HCT116 (cell line): Measurements from ENCODE around the gene NUDC.

ENCODE experiments used
- ELF1 ChIP-seq: IDR thresholded peaks from 2 replicates; pipeline ENCODE4 v1.6.1; 2012; ENCODE audit warnings: low read depth, borderline replicate concordance
- EZH2 ChIP-seq: fragments of 200-600 bp; sonication (generic); IDR thresholded peaks from 2 replicates; pipeline ENCODE4 v1.6.1; 2017; ENCODE audit warnings: antibody characterized with exemption, mixed run types
- JUND ChIP-seq: IDR thresholded peaks from 2 replicates; pipeline ENCODE4 v1.6.1; 2012
- POLR2A ChIP-seq: IDR thresholded peaks from 2 replicates; pipeline ENCODE4 v1.7.0; 2011; ENCODE audit warnings: borderline replicate concordance; ENCODE audit not compliant: insufficient read depth, insufficient read length; ENCODE audit errors: extremely low read depth
- POLR2AphosphoS5 ChIP-seq: IDR thresholded peaks from 2 replicates; pipeline ENCODE4 v1.6.1; 2011; ENCODE audit warnings: mild to moderate bottlenecking, low read depth, low read length, moderate library complexity
- RAD21 ChIP-seq: IDR thresholded peaks from 2 replicates; pipeline ENCODE4 v1.6.1; 2012; ENCODE audit warnings: low read depth, mild to moderate bottlenecking
- SRF ChIP-seq: IDR thresholded peaks from 2 replicates; pipeline ENCODE4 v1.6.1; 2012; ENCODE audit warnings: low read depth
- TF ChIP-seq, protein P1 (sequence below), 3 experiments: fragments of 200-600 bp in 1 of 3; sonication (generic) in 1 of 3; IDR thresholded peaks in 2 of 3; conservative IDR thresholded peaks in 1 of 3; 2 replicates each; pipeline ENCODE4 v1.5.1; 2012 to 2017; ENCODE audit warnings: low read depth in 2 of 3, low read length in 2 of 3, antibody characterized with exemption in 1 of 3, borderline replicate concordance in 1 of 3, control low read depth in 1 of 3, mild to moderate bottlenecking in 1 of 3, mixed read lengths in 1 of 3, mixed run types in 1 of 3, moderate library complexity in 1 of 3; ENCODE audit not compliant: insufficient read depth in 1 of 3
- TF ChIP-seq, protein P2 (sequence below): IDR thresholded peaks from 2 replicates; pipeline ENCODE4 v1.6.1; 2011; ENCODE audit warnings: mild to moderate bottlenecking, low read length, moderate library complexity; ENCODE audit not compliant: insufficient replicate concordance; ENCODE audit errors: extremely low read depth
- TF ChIP-seq, protein P3 (sequence below): IDR thresholded peaks from 2 replicates; pipeline ENCODE4 v1.6.1; 2012; ENCODE audit warnings: low read depth

DNA sequence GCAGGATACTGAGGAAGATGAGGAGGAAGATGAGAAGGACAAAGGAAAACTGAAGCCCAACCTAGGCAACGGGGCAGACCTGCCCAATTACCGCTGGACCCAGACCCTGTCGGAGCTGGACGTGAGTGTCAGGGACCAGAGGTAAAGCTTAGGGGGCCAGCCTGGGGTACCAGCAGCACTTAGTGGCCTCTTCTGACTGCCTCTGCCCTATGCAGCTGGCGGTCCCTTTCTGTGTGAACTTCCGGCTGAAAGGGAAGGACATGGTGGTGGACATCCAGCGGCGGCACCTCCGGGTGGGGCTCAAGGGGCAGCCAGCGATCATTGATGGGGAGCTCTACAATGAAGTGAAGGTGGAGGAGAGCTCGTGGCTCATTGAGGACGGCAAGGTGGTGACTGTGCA, 21.1 kb downstream of the NUDC start:
- TF ChIP-seq EZH2 = no peak
- TF ChIP-seq, protein P1, sequence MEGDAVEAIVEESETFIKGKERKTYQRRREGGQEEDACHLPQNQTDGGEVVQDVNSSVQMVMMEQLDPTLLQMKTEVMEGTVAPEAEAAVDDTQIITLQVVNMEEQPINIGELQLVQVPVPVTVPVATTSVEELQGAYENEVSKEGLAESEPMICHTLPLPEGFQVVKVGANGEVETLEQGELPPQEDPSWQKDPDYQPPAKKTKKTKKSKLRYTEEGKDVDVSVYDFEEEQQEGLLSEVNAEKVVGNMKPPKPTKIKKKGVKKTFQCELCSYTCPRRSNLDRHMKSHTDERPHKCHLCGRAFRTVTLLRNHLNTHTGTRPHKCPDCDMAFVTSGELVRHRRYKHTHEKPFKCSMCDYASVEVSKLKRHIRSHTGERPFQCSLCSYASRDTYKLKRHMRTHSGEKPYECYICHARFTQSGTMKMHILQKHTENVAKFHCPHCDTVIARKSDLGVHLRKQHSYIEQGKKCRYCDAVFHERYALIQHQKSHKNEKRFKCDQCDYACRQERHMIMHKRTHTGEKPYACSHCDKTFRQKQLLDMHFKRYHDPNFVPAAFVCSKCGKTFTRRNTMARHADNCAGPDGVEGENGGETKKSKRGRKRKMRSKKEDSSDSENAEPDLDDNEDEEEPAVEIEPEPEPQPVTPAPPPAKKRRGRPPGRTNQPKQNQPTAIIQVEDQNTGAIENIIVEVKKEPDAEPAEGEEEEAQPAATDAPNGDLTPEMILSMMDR (IDR thresholded peaks at IDR 0.05 in 2 of 3, conservative IDR thresholded peaks at IDR 0.05 in 1 of 3; ENCODE audit: borderline replicate concordance in 1 of 3, insufficient read depth in 1 of 3, low read depth in 2 of 3, low read length in 2 of 3) = no peak
- TF ChIP-seq ELF1 = no peak
- TF ChIP-seq, protein P2, sequence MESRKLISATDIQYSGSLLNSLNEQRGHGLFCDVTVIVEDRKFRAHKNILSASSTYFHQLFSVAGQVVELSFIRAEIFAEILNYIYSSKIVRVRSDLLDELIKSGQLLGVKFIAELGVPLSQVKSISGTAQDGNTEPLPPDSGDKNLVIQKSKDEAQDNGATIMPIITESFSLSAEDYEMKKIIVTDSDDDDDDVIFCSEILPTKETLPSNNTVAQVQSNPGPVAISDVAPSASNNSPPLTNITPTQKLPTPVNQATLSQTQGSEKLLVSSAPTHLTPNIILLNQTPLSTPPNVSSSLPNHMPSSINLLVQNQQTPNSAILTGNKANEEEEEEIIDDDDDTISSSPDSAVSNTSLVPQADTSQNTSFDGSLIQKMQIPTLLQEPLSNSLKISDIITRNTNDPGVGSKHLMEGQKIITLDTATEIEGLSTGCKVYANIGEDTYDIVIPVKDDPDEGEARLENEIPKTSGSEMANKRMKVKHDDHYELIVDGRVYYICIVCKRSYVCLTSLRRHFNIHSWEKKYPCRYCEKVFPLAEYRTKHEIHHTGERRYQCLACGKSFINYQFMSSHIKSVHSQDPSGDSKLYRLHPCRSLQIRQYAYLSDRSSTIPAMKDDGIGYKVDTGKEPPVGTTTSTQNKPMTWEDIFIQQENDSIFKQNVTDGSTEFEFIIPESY = no peak
- no peak for TF ChIP-seq POLR2A
- TF ChIP-seq RAD21 = no peak
- TF ChIP-seq, protein P3, sequence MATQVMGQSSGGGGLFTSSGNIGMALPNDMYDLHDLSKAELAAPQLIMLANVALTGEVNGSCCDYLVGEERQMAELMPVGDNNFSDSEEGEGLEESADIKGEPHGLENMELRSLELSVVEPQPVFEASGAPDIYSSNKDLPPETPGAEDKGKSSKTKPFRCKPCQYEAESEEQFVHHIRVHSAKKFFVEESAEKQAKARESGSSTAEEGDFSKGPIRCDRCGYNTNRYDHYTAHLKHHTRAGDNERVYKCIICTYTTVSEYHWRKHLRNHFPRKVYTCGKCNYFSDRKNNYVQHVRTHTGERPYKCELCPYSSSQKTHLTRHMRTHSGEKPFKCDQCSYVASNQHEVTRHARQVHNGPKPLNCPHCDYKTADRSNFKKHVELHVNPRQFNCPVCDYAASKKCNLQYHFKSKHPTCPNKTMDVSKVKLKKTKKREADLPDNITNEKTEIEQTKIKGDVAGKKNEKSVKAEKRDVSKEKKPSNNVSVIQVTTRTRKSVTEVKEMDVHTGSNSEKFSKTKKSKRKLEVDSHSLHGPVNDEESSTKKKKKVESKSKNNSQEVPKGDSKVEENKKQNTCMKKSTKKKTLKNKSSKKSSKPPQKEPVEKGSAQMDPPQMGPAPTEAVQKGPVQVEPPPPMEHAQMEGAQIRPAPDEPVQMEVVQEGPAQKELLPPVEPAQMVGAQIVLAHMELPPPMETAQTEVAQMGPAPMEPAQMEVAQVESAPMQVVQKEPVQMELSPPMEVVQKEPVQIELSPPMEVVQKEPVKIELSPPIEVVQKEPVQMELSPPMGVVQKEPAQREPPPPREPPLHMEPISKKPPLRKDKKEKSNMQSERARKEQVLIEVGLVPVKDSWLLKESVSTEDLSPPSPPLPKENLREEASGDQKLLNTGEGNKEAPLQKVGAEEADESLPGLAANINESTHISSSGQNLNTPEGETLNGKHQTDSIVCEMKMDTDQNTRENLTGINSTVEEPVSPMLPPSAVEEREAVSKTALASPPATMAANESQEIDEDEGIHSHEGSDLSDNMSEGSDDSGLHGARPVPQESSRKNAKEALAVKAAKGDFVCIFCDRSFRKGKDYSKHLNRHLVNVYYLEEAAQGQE = no peak
- no peak for TF ChIP-seq JUND
- TF ChIP-seq POLR2AphosphoS5 = no peak
- TF ChIP-seq SRF = no peak
